GM18502 (cell line): ENCODE measurements around the gene HHATL.

Experiments
- ATAC-seq: cut with Tn5 transposase; IDR thresholded peaks from one replicate; pipeline ENCODE4 v1.9.1; 2021; ENCODE audit warnings: mild to moderate bottlenecking; ENCODE audit not compliant: unreplicated experiment, poor library complexity

Gene HHATL, protein sequence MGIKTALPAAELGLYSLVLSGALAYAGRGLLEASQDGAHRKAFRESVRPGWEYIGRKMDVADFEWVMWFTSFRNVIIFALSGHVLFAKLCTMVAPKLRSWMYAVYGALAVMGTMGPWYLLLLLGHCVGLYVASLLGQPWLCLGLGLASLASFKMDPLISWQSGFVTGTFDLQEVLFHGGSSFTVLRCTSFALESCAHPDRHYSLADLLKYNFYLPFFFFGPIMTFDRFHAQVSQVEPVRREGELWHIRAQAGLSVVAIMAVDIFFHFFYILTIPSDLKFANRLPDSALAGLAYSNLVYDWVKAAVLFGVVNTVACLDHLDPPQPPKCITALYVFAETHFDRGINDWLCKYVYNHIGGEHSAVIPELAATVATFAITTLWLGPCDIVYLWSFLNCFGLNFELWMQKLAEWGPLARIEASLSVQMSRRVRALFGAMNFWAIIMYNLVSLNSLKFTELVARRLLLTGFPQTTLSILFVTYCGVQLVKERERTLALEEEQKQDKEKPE

DNA sequence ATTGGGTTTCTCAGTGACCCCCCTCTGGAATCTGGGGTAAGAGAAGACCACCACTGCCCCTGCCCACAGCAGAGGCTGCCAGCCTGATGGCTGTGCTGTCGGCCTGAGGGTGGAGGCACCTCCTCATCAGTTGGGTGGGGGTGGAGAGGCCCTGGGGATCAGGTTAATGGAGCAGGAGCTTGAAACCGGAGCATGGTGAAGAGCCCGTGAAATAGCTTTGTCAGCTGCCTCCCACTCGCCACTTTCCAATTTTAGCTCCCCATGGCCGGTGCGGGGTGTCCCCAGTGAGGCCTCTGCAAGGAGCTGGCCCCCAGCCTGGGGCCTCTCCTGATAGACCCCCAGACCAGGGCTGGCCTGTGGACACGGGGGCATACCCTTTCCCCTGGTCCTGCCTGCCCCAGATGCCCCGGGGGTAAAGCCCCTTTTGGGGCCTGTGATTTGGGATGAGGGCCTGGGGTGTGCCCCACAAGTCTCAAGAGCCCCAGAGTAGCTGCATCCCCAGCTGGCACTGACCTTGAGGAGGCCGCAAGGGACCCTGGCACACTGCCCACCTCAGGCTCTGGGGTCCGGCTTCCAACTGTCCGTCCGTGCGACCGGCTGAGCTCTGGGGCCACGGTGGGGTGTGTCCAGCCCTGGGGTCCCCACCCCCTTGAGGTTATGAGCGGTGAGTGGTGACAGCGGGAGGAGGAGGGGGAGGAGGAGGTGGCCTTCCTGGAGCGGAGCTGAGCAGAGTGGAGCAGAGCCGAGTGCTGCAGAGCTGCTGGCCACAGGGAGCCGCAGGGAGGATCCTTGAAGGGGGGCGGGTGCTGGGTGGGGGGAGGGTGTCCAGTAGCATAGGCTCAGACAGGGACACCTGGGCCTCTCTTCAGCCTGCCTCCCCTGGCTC is at the start of gene HHATL:
Gene HHATL (minus strand): TSS at position 733 of the 886 bp plus-strand sequence. CDS start 1,972 bp downstream, outside the sequence.
- no peak for ATAC-seq

DNA sequence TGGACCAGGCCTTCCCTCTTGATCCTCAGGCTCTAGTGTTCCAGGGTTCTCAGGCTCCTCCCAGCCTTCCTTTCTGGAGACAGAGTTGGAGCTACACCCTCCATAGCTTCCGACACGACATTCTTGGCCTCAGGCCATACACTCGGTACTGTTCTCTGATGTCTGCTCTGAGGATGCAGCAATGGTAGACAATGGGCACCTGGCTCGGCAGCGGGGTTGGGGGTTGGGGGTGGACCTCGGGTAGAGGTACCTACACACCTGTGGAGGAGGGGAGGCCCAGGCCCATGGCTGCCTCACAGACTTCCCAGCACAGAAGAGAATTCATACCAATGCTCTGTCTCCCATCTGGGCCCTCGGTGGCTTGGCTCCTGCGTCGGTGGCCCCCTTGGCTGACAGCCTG is 49.0 kb upstream of the HHATL start:
- no peak for ATAC-seq

DNA sequence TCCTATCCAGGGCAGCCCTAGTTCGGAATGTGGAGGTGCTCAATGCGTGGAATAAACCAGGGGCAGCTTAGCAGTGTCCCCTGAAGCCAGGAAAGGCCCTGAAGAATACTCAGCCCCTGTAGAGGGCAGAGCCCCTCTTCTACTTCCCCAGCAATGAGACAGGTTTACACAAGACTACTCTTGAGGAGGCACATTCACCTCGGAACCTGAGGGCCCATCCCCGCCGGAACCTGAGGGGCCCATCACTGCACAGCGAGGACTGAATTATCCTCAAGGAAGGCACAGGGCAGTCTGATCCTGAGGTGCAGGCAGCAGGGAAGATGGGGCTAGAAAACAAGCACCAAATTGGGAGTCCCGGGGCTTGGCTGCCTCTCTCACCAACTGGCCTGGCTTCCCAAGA is 48.2 kb upstream of the HHATL start:
- no peak for ATAC-seq

DNA sequence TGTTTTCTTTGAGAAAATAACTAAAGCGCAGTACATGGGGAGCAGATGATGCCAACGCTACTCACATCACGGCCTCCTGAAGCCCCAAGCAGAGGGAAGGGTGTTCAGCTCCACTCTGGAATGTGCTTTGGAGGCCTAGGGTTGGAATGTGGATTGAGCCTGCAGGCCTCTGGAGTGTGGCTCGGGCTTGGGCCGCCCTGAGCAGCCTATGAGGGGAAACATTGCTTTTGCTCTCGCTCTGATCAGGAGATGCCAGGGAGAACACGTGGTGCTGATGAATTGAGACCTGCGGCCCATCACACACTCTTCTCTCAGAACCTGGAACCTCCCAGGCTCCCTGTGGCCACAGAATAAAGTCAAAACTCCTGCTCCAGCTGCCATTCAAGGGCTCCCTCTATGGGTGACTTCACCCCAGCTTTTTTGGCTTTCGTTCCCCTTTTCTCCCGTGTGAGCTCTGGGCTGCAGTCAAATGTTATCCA is 47.2 kb upstream of the HHATL start:
- no peak for ATAC-seq

DNA sequence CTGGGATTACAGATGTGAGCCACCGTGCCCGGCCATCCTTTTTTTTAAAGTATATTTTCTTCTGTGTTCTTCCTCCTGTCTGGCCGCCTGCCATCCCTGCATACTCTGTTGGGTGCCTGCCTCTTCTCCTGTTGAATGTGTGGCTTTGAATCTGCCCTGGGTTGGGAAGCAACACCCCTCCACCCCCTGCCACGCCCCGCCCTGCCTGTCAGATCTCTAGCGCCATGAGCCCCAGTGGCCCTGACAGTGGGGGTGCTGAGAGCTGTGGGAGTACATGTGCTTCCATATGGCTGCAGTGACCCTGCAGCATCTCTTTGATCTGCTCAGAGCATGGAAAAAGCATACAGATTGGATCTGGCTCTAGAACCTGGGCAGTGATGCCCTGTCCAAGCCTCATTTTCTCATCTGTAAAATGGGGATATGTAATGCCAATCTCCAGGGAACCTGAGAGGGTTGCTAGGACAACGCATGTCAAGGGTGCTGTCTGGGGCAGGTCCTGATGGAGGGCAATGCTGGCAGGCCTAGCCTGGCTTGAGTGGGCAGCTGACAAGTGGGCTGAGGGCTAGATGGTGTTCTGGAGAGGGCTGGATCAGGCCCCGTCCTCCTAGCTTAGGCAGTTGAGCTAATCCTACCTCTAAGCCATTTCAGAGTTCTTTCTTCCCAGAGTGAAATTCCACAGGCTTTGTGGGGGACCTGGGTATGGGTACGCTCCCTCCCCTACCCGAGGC is 46.6 kb upstream of the HHATL start:
- no peak for ATAC-seq

DNA sequence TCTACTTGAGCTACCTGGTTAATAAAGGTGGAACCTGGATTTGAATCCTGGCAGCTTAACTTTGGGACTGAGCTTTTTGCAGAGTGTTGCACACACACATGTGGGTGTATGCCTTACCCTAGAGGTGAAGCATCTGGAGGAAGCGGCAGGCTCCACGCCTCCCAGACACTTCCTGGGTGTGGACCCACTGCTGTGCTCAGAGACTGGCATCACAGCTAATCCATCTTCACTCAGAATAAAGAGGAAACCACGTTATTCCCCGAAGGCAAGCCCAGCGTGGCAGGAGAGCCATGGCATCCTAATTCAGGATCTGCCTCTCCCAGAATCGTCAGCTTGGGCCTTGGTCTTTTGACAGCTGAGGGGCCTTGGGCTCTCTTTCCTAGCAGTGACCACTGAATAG is 45.0 kb upstream of the HHATL start:
- no peak for ATAC-seq

DNA sequence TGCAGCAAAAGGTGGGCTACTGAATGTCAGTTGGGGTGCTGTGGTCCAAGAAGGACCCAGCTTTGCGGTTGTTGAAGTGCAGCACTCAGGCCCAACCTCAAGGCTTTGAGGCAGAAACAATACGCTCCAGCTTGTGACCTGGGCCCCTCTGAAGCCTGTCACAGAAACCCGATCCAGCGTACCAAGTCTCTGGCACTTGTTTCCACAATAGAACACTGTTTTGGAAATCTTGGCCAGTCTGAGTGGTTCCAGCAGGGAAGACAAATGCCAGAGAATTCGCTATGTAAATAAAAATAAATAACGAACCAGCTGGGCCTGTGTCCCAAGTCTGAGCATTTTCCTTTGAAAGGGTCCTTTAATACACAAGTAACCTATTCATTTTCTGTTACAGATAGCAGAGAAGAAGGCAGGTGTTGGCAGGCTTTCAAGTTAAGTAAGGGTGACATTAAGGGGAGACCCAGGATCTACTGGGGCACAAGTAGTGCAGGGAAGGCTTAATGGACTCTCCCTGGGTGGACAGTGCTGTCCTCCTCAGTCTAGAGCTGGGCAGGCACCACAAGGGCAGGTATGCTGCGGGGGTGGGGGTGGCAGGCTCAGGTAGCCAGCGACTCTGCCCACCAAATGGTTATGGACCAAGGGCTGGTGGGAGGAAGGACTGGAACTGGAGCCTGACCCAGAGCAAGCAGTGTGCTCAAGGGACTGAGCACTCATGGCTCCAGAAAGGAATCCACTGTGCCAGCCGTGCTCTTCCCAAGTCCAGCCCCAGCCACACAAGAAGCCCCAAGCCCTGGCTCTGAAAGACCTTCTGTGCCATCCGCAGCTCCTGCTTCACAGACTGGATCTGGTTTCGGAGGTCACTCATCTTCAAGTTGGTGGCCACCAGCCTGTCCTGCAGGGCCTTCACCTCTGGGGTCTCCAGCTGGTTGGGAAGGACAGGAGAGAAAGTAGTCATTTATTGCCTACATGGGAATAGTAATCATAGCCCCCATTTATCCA is 44.2 kb upstream of the HHATL start:
- ATAC-seq, result no peak

DNA sequence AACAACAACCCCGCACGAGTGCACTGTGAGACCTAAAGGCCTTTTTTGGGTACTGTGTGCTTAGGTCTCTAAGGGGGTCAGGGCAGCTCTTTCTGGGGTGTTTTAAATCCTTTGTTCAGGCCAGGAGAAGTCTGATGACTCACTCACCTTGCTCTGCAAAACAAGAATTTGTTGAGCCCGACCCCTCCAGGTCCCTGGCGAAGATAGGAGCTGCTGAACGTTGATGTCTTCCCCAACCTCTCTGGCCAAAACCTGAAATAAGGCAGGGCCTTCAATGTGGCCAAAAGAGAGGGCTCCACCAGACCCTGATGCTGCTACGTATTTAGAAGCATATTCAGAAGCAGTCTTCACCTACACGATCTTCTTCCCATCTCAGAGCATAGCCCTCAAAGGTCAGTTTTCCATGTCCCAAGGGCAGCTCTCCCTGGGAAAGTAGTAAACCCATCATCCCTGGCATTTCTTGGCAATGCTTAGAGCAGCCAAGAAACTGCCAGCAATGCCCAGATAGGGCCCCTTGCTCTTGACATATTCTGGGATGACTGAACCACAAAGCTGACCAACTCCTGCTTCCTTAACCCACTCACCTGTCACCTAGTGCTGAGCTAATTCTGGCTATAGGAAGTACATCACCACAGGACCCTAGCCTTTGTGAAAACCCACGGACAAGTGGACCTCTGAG is 43.3 kb upstream of the HHATL start:
- no peak for ATAC-seq

DNA sequence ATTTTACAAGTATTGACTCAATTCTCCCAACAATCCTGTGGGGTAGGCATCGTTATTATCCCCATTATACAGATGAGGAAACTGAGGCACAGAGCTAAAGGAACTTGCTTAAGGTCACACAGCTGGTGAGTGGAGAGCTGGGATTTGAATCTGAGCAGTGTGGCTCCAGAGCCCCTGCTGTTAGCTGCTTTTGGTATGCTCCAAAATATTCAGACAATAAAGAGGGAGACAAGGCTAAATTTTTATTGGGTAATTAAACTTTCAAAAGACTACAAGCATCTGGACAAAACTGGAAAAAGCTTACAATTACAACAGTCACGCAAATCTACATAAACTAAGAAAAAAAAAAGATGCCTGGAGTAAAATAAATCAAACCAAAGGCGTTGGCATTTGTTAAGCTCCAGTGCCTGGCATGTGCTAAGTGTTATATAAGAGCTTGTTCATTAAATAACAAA is 42.7 kb upstream of the HHATL start:
- ATAC-seq, result no peak

DNA sequence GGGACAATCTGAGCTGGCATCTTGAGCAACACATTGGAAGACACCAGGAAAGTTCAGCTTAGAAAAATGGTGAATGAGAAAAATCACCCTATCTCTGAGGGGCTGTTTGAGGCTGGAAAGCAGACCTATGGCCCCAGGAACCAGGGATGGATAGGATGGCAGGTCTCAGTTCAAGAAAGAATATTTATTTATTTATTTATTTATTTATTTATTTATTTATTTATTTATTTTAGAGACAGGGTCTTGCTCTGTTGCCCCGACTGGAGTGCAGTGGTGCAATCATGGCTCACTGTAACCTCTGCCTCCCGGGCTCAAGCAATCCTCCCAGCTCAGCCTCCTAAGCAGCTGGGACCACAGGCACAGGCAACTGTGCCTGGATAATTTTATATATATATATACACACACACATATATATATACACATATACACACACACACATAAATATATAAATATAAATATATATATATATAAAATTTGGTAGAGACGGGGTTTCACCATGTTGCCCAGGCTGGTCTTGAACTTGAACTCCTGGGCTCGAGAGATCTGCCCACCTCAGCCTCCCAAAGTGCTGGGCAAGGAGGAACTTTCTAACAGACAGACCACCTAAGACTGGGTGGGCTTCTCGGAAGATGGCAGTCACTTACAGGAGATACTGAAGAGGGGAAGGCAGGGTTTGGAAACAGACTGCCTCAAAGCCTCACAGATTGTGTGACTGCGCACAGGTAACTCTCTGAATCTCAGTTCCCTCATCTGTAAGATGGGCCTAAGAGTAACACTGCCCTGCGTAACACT is 40.8 kb upstream of the HHATL start:
- no peak for ATAC-seq

DNA sequence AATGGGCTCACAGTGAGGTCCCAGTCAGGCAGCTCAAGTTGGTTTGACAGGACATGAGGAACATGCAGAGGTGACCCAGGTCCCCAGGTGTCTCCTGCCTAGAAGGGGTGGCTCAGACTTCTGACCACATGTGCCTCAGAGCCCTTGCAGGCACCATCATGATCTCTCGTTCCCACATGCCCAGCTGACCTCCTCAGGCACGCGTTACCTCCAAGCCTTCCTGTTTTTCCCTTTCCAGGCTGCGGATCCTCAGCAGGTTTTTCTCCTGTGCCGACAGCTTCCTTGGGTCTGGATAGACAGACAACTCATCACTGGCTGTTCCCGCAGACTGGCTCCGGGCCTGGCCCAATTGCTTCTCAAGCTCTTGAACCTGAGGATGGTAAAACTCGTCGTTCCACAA is 40.1 kb upstream of the HHATL start:
- no peak for ATAC-seq

DNA sequence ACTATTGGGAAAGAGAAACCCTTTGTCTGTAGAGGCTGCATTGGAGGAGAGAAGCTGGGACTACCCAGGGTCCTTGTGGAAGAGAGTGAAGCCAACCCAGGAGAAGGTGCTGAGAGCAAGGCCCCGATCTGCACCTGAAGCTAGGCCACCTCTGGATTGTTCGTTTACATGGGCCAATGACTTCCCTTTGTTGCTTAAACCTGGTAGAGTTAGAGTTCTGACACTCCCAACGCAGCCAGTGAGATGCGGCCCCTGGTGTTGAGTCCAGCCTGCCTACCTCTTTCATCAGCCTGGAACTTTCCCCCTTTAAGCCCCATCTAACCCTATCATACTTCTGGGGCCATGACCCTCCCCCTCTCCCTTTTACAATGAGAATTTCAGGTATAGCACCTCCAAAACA is 39.7 kb upstream of the HHATL start:
- no peak for ATAC-seq

DNA sequence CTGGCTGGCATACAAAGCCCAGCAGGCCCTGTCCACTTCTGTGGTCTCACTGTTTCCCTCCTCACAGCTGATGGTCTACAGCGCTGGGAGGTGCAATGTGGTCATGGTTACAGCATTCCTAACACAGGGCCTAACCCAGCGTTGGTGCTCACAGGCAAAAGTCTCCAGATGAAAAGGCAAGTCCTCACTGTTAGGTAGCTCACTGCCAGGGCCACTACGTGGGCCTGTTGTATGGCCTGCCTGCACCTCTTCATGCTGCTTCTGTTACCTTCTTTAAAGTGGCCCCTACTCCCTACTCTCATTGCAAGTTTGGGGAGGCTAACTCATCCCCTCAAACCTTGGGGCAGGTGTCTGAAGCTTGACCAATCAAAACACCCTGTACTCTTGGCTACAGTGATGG is 39.2 kb upstream of the HHATL start:
- ATAC-seq, result no peak

DNA sequence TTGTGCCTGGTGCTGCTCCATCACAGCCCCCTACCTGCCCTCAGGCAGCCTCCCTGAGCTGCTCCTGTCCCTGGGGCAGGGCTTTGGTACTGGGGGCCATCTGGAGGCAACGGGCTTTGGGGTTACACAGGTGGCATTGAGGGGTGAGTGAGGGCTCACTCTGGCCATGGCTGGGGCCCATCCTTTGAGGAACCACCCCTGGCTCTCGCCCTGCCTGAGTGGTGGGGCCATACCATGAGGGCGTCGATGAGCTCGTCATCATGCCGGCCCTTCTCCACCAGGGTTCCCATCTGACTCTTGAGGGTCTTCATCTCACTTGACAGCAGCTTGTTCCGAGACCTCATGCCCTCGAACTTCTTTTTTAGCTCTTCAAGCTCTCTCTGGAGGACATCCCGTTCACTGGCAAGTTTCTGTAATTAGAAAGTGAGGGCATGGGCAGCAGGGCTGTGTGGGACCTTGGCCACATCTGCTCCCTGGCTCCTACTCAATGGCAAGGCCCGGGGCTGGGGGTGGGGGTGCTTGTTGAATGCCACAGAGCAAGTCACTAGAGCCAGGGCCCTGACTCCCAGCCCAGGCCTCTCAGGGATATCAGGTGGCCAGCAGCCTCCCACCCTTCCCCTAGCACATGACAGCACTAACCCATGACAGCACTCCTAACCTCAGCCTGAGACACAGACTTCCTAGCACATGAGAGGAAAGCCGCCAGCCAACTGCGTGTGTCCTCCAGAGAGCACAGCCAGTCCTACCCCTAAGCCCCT is 37.0 kb upstream of the HHATL start:
- ATAC-seq, result no peak

DNA sequence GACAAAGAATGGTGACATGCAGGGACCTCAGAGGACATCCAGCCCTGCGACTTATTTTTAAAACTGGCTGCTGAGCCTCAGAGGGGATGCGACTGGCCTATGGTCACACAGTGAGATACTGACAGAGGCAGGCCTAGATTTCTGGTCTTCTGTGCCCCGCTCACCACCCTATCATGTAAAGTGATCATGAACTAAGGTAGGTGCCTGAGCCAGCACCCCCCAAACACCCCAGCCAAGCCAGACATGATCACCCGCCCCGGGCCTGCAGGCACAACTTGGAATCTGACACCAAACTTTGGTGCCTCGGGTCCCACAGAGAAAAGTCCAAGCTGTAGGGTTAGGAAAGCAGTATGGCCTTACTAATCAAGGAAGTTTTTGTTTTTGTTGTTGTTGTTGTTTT is 33.9 kb upstream of the HHATL start:
- ATAC-seq, result no peak

DNA sequence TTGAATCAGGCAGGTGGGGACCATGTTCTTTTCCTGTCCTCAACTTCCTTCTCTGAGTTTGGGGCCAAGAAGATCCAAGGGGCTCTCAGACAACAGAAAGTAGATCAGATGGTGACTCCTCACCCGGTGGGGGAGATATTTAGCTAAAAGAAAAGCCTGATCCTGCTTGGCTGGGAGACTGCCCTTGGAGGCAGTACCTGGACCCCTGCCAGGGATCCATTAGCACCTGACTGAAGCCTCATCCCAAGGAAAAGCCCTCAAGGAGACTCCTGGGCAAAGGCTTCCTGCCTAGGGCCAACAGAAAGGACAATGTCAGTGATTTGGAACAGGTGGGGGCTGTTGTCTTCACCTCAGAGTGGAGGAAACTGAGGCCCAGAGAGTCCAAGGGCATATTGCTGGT is 33.5 kb upstream of the HHATL start:
- no peak for ATAC-seq

DNA sequence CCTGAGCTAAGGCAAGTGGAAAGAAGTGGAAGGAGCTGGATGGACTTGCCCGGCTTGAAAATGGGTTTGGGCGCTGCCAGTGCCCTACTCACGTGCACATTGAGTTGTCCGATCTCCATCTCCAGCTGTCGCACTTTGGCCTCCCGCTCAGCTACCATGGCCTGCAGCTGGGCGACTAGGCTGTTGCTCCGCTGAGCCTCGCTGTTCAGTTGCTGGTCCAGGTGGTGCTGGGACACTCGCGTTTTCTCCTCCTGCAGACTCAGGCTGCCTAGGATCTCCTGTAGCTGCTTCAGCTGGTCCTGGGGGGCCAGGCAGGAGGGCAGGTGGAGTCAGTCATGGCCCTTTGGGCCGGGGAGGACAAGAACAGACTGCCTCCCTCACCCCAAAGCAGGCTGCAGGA is 33.0 kb upstream of the HHATL start:
- no peak for ATAC-seq
